SK-N-SH treated with all-trans-retinoic acid at 6 μM for 48 hours (cell line): ENCODE results near the gene FBXO31.

Source experiments
- ARNTL ChIP-seq: fragments of 450-650 bp; formaldehyde crosslinking; IDR thresholded peaks from 2 replicates; pipeline ENCODE4 v1.5.0; 2020; ENCODE audit warnings: low read depth, mild to moderate bottlenecking, moderate library complexity, borderline replicate concordance
- ISL1 ChIP-seq: fragments of 250-450 bp; sonication (Bioruptor Pico); IDR thresholded peaks from 2 replicates; pipeline ENCODE4 v2.1.2; 2022; ENCODE audit warnings: mild to moderate bottlenecking, moderate library complexity
- OSR1 ChIP-seq: fragments of 250-450 bp; sonication (Bioruptor Pico); IDR thresholded peaks from 2 replicates; pipeline ENCODE4 v1.8.0; 2022; ENCODE audit warnings: moderate library complexity, mild to moderate bottlenecking, inconsistent platforms
- RARB ChIP-seq: fragments of 250-450 bp; sonication (Bioruptor Pico); IDR thresholded peaks from 2 replicates; pipeline ENCODE4 v1.8.0; 2021; ENCODE audit warnings: mild to moderate bottlenecking, moderate library complexity
- TOX ChIP-seq: fragments of 250-450 bp; sonication (Bioruptor Pico); IDR thresholded peaks from 2 replicates; pipeline ENCODE4 v1.8.0; 2021; ENCODE audit warnings: mild to moderate bottlenecking, moderate library complexity, borderline replicate concordance
- ZFP3 ChIP-seq: fragments of 250-450 bp; sonication (Bioruptor Pico); IDR thresholded peaks from 2 replicates; pipeline ENCODE4 v1.5.0; 2020; ENCODE audit warnings: mild to moderate bottlenecking, moderate library complexity
- ZNF565 ChIP-seq: fragments of 450-650 bp; formaldehyde crosslinking; conservative IDR thresholded peaks from 2 replicates; pipeline ENCODE4 v1.5.0; 2020; ENCODE audit warnings: low read depth, mild to moderate bottlenecking, moderate library complexity
- ZNF70 ChIP-seq: fragments of 450-650 bp; formaldehyde crosslinking; IDR thresholded peaks from 2 replicates; pipeline ENCODE4 v1.5.0; 2020; ENCODE audit warnings: mild to moderate bottlenecking, moderate library complexity
- TF ChIP-seq, protein P1 (sequence below): fragments of 250-450 bp; sonication (Bioruptor Pico); IDR thresholded peaks from 2 replicates; pipeline ENCODE4 v1.5.1; 2021; ENCODE audit warnings: mild to moderate bottlenecking, moderate library complexity

- TF ChIP-seq ARNTL (no peak), OSR1 (CRISPR knock-in tag) (no peak), ZNF70 (no peak), TOX (CRISPR knock-in tag) (no peak), RARB (no peak), ZFP3 (CRISPR knock-in tag) (no peak), ISL1 (CRISPR knock-in tag) (no peak), ZNF565 (CRISPR knock-in tag) (no peak)
- TF ChIP-seq, protein P1, sequence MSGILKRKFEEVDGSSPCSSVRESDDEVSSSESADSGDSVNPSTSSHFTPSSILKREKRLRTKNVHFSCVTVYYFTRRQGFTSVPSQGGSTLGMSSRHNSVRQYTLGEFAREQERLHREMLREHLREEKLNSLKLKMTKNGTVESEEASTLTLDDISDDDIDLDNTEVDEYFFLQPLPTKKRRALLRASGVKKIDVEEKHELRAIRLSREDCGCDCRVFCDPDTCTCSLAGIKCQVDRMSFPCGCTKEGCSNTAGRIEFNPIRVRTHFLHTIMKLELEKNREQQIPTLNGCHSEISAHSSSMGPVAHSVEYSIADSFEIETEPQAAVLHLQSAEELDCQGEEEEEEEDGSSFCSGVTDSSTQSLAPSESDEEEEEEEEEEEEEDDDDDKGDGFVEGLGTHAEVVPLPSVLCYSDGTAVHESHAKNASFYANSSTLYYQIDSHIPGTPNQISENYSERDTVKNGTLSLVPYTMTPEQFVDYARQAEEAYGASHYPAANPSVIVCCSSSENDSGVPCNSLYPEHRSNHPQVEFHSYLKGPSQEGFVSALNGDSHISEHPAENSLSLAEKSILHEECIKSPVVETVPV: no peak
Observed at GRCh38 chr16:87420026-87421002, 36.7 kb upstream of the FBXO31 start.
